ENCODE data around the gene ING5. TPM values are rescaled to one million over a fixed set of nuclear protein-coding genes. Genes with fewer than 3 reads are reported as not detected.

Gene ING5
- total and polyA plus RNA-seq, 4 experiments from 2014 or later, result 19.3 to 99.5 (median 65.3) TPM

GRCh38 chr2:241751776-241752175 is 49.9 kb downstream of the ING5 start:
- Mint-ChIP-seq H3K4me1 (peaks cover 3 to 4% (median 4%) of the 10 kb centered on the region in 4 donors), H3K36me3 (peaks cover 9 to 18% of the 10 kb centered on the region in 2 donors), H3K4me3 (no peak overlapping the region), H3K27me3 (no peaks in the 10 kb centered on the region), H3K9me3 (peaks cover 0 to 2% (median 0%) of the 10 kb centered on the region in 8 donors), H3K27ac (no peak overlapping the region)
- peak in 1 of 5 donors; percentile 3 for DNase-seq
- Histone ChIP-seq H3K4me3 (ENCODE audit: low read length in 2 of 2) (no peak overlapping the region), H3K9me3 (ENCODE audit: control insufficient read depth in 1 of 2, low read length in 2 of 2) (no peaks in the 10 kb centered on the region), H3K27me3 (ENCODE audit: insufficient read depth, low read length) (no peaks in the 10 kb centered on the region), H3K36me3 (ENCODE audit: insufficient read depth, low read length) (peaks cover 9% of the 10 kb centered on the region), H3K27ac (ENCODE audit: low read depth, low read length) (no peak overlapping the region), H3K4me1 (ENCODE audit: insufficient read depth, low read length) (no peaks in the 10 kb centered on the region)
- intact Hi-C loops (cut with micrococcal nuclease), result no loop called here
- ChIA-PET POLR2A (ENCODE audit: partially characterized antibody) (interaction anchor here (1.6 kb wide), 1 partner anchor 11 kb away, joined by 4 read pairs; no protein-coding TSS in a partner anchor), CTCF (ENCODE audit: partially characterized antibody) (no interaction called here)

GRCh38 chr2:241752253-241752652 is 50.4 kb downstream of the ING5 start:
- no peak for DNase-seq
- H3K27me3 ChIP-seq (ENCODE audit: insufficient read depth, low read length), result no peaks in the 10 kb centered on the region
- Mint-ChIP-seq H3K4me1 (peaks cover under 1 to 1% (median 1%) of the 10 kb centered on the region in 4 donors), H3K4me3 (no peak overlapping the region), H3K27me3 (no peaks in the 10 kb centered on the region), H3K27ac (peak overlapping the region in 1 of 7 donors; percentile 36), H3K9me3 (peaks cover 0 to 2% (median 0%) of the 10 kb centered on the region in 8 donors), H3K36me3 (peaks cover 6 to 15% of the 10 kb centered on the region in 2 donors)
- ChIA-PET POLR2A (ENCODE audit: partially characterized antibody) (interaction anchor here (1.6 kb wide), 1 partner anchor 10 kb away, joined by 4 read pairs; no protein-coding TSS in a partner anchor), CTCF (ENCODE audit: partially characterized antibody) (no interaction called here)
- no peaks in the 10 kb centered on the region for H3K4me1 ChIP-seq (ENCODE audit: insufficient read depth, low read length)
- intact Hi-C loops (cut with micrococcal nuclease), result no loop called here
- no peak overlapping the region for H3K27ac ChIP-seq (ENCODE audit: low read depth, low read length)
- H3K9me3 ChIP-seq (ENCODE audit: control insufficient read depth in 1 of 2, low read length in 2 of 2), result no peaks in the 10 kb centered on the region
- H3K4me3 ChIP-seq (ENCODE audit: low read length in 2 of 2), result no peak overlapping the region
- peaks cover 9% of the 10 kb centered on the region for H3K36me3 ChIP-seq (ENCODE audit: insufficient read depth, low read length)

GRCh38 chr2:241752689-241753276 is 50.9 kb downstream of the ING5 start:
- DNase-seq, result no peak
- no peaks in the 10 kb centered on the region for H3K27me3 Mint-ChIP-seq
- ChIA-PET CTCF (ENCODE audit: partially characterized antibody) (no interaction called here), POLR2A (ENCODE audit: partially characterized antibody) (interaction anchor here (1.6 kb wide), 1 partner anchor 10 kb away, joined by 4 read pairs; no protein-coding TSS in a partner anchor)
- H3K4me1 Mint-ChIP-seq, result peaks cover 0 to 1% (median under 1%) of the 10 kb centered on the region in 4 donors
- H3K36me3 ChIP-seq (ENCODE audit: insufficient read depth, low read length), result peaks cover 9% of the 10 kb centered on the region
- H3K27me3 ChIP-seq (ENCODE audit: insufficient read depth, low read length), result no peaks in the 10 kb centered on the region
- H3K27ac Mint-ChIP-seq, result peak overlapping the region in 1 of 7 donors; percentile 35
- H3K36me3 Mint-ChIP-seq, result peaks cover 5 to 15% of the 10 kb centered on the region in 2 donors
- peaks cover 0 to 2% (median 0%) of the 10 kb centered on the region in 8 donors for H3K9me3 Mint-ChIP-seq
- no peak overlapping the region for H3K4me3 ChIP-seq (ENCODE audit: low read length in 2 of 2)
- intact Hi-C loops (cut with micrococcal nuclease), result no loop called here
- H3K27ac ChIP-seq (ENCODE audit: low read depth, low read length), result no peak overlapping the region
- no peaks in the 10 kb centered on the region for H3K9me3 ChIP-seq (ENCODE audit: control insufficient read depth in 1 of 2, low read length in 2 of 2)
- no peaks in the 10 kb centered on the region for H3K4me1 ChIP-seq (ENCODE audit: insufficient read depth, low read length)
- H3K4me3 Mint-ChIP-seq, result no peak overlapping the region

- no peaks in the 10 kb centered on the region for H3K27me3 Mint-ChIP-seq
- no peak overlapping the region for H3K4me3 Mint-ChIP-seq
- H3K27me3 ChIP-seq (ENCODE audit: insufficient read depth, low read length), result no peaks in the 10 kb centered on the region
- peaks cover 9 to 19% of the 10 kb centered on the region in 2 donors for H3K36me3 Mint-ChIP-seq
- no peak overlapping the region for H3K4me3 ChIP-seq (ENCODE audit: low read length in 2 of 2)
- no peaks in the 10 kb centered on the region for H3K4me1 ChIP-seq (ENCODE audit: insufficient read depth, low read length)
- peak overlapping the region in 1 of 7 donors; percentile 35 for H3K27ac Mint-ChIP-seq
- peaks cover 9% of the 10 kb centered on the region for H3K36me3 ChIP-seq (ENCODE audit: insufficient read depth, low read length)
- no peak for DNase-seq
- H3K9me3 ChIP-seq (ENCODE audit: control insufficient read depth in 1 of 2, low read length in 2 of 2), result no peaks in the 10 kb centered on the region
- intact Hi-C loops (cut with micrococcal nuclease), result no loop called here
- ChIA-PET CTCF (ENCODE audit: partially characterized antibody) (interaction anchor here (1.0 kb wide), 1 partner anchor 125 kb away, joined by 3 read pairs; no protein-coding TSS in a partner anchor), POLR2A (ENCODE audit: partially characterized antibody) (no interaction called here)
- H3K4me1 Mint-ChIP-seq, result peaks cover 0 to 7% (median 3%) of the 10 kb centered on the region in 4 donors
- peaks cover 0 to 2% (median 0%) of the 10 kb centered on the region in 8 donors for H3K9me3 Mint-ChIP-seq
- no peak overlapping the region for H3K27ac ChIP-seq (ENCODE audit: low read depth, low read length)
Observed at GRCh38 chr2:241753493-241753892, 51.7 kb downstream of the ING5 start.

GRCh38 chr2:241754042-241754441 is 52.2 kb downstream of the ING5 start:
- Histone ChIP-seq H3K4me3 (ENCODE audit: low read length in 2 of 2) (no peak overlapping the region), H3K4me1 (ENCODE audit: insufficient read depth, low read length) (no peaks in the 10 kb centered on the region), H3K27me3 (ENCODE audit: insufficient read depth, low read length) (no peaks in the 10 kb centered on the region), H3K9me3 (ENCODE audit: control insufficient read depth in 1 of 2, low read length in 2 of 2) (no peaks in the 10 kb centered on the region), H3K27ac (ENCODE audit: low read depth, low read length) (no peak overlapping the region), H3K36me3 (ENCODE audit: insufficient read depth, low read length) (peaks cover 9% of the 10 kb centered on the region)
- H3K27ac Mint-ChIP-seq, result peak overlapping the region in 4 of 7 donors; percentile 30 to 48 (median 41)
- intact Hi-C loops (cut with micrococcal nuclease), result no loop called here
- H3K9me3 Mint-ChIP-seq, result peaks cover 0 to 2% (median 0%) of the 10 kb centered on the region in 8 donors
- CTCF ChIA-PET (ENCODE audit: partially characterized antibody), result interaction anchor here (1.0 kb wide), 1 partner anchor 124 kb away, joined by 3 read pairs; no protein-coding TSS in a partner anchor
- no peak overlapping the region for H3K4me3 Mint-ChIP-seq
- peaks cover 9 to 16% of the 10 kb centered on the region in 2 donors for H3K36me3 Mint-ChIP-seq
- POLR2A ChIA-PET (ENCODE audit: partially characterized antibody), result interaction anchor here (1.1 kb wide), 1 partner anchor 9 kb away, joined by 3 read pairs; no protein-coding TSS in a partner anchor
- peak in 1 of 5 donors; percentile 26 for DNase-seq
- peaks cover under 1 to 13% (median 3%) of the 10 kb centered on the region in 4 donors for H3K4me1 Mint-ChIP-seq
- no peaks in the 10 kb centered on the region for H3K27me3 Mint-ChIP-seq

GRCh38 chr2:241755166-241755565 is 53.3 kb downstream of the ING5 start:
- intact Hi-C loops (cut with micrococcal nuclease), result no loop called here
- H3K4me3 ChIP-seq (ENCODE audit: low read length in 2 of 2), result no peak overlapping the region
- Mint-ChIP-seq H3K4me1 (peaks cover 6 to 21% (median 10%) of the 10 kb centered on the region in 4 donors), H3K4me3 (no peak overlapping the region), H3K9me3 (peaks cover 0 to 1% (median 0%) of the 10 kb centered on the region in 8 donors), H3K27me3 (no peaks in the 10 kb centered on the region), H3K36me3 (peaks cover 17 to 18% of the 10 kb centered on the region in 2 donors), H3K27ac (no peak overlapping the region)
- H3K27me3 ChIP-seq (ENCODE audit: insufficient read depth, low read length), result no peaks in the 10 kb centered on the region
- DNase-seq, result peak in 1 of 5 donors; percentile 31
- POLR2A ChIA-PET (ENCODE audit: partially characterized antibody), result no interaction called here
- H3K27ac ChIP-seq (ENCODE audit: low read depth, low read length), result no peak overlapping the region
- H3K9me3 ChIP-seq (ENCODE audit: control insufficient read depth in 1 of 2, low read length in 2 of 2), result no peaks in the 10 kb centered on the region
- CTCF ChIA-PET (ENCODE audit: partially characterized antibody), result no interaction called here
- peaks cover 9% of the 10 kb centered on the region for H3K36me3 ChIP-seq (ENCODE audit: insufficient read depth, low read length)
- H3K4me1 ChIP-seq (ENCODE audit: insufficient read depth, low read length), result no peaks in the 10 kb centered on the region

- peaks cover 7 to 23% (median 11%) of the 10 kb centered on the region in 4 donors for H3K4me1 Mint-ChIP-seq
- peaks cover 3% of the 10 kb centered on the region for H3K4me1 ChIP-seq (ENCODE audit: insufficient read depth, low read length)
- H3K36me3 Mint-ChIP-seq, result peaks cover 19 to 20% of the 10 kb centered on the region in 2 donors
- no peaks in the 10 kb centered on the region for H3K27me3 ChIP-seq (ENCODE audit: insufficient read depth, low read length)
- intact Hi-C loops (cut with micrococcal nuclease), result no loop called here
- H3K9me3 Mint-ChIP-seq, result peaks cover 0 to 2% (median 0%) of the 10 kb centered on the region in 8 donors
- H3K27ac Mint-ChIP-seq, result no peak overlapping the region
- DNase-seq, result peak in 1 of 5 donors; percentile 24
- no peak overlapping the region for H3K4me3 Mint-ChIP-seq
- no peak overlapping the region for H3K4me3 ChIP-seq (ENCODE audit: low read length in 2 of 2)
- CTCF ChIA-PET (ENCODE audit: partially characterized antibody), result no interaction called here
- H3K27ac ChIP-seq (ENCODE audit: low read depth, low read length), result no peak overlapping the region
- POLR2A ChIA-PET (ENCODE audit: partially characterized antibody), result interaction anchor here (1.5 kb wide), 1 partner anchor 15 kb away, joined by 3 read pairs; no protein-coding TSS in a partner anchor
- no peaks in the 10 kb centered on the region for H3K27me3 Mint-ChIP-seq
- no peaks in the 10 kb centered on the region for H3K9me3 ChIP-seq (ENCODE audit: control insufficient read depth in 1 of 2, low read length in 2 of 2)
- peaks cover 9% of the 10 kb centered on the region for H3K36me3 ChIP-seq (ENCODE audit: insufficient read depth, low read length)
Observed at GRCh38 chr2:241755777-241756176, 53.9 kb downstream of the ING5 start.
